Dermis blood vessel endothelial cell (primary cell): Measurements from ENCODE around the gene SPATA18. TPM values are rescaled to one million over a fixed set of nuclear protein-coding genes. Genes with fewer than 3 reads are reported as not detected.

Source experiments
- DNase-seq: peaks from one replicate; pipeline ENCODE4 v3.0.0; 2010
- total RNA-seq: library from RNA; depleted of rRNA; stranded (reverse); fragments of >200 nt; gene quantifications from 2 replicates; pipeline ENCODE4 v1.2.3, GENCODE V29; 2014

The SPATA18 gene
- total RNA-seq: 4.3 and 4.6 TPM in 2 replicates

GRCh38 chr4:52051213-52051614 lies at the start of gene SPATA18:
Gene SPATA18, plus strand, starts transcription at chr4:52051304. Its CDS starts 401 bp downstream, at chr4:52051705.
- peak; percentile 39 for DNase-seq

DNA sequence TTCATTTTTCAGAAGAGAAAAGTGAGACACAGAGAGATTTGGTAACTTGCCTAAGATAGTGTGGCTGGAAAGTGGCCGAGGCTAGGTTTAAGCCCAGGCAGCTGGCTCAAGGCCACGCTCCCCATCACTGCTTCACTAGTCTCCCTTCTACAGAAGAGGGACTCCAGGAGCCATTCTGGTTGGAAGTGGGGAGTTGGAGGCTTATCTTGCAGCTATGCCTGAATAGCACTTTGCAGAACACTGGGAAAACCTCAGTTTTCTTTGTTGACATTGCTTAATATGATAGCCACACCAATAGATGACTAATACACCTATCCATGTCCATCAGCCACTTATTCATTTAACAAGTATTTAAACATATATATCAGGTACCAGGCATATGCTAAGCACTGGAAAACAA lies 49.5 kb upstream of the SPATA18 start:
- no peak for DNase-seq

DNA sequence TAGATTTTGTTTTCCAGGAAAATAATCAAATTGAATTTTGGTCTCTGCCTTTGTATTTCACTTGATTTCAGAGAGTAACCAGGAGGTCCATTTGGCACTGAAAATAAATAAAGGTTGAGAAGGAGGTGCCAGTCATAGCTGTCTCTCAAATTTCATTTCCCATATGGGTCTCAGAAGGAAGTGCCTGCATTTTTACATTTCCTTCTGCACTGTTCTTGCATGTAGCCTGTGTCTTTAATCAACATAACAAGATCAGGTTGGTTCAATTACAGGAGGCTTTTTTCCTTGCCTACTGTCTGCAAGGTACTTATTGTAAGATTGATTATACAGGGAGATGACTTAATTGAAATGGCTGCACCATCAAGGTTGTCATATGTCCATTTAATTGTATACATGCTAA lies 46.7 kb upstream of the SPATA18 start:
- no peak for DNase-seq

DNA sequence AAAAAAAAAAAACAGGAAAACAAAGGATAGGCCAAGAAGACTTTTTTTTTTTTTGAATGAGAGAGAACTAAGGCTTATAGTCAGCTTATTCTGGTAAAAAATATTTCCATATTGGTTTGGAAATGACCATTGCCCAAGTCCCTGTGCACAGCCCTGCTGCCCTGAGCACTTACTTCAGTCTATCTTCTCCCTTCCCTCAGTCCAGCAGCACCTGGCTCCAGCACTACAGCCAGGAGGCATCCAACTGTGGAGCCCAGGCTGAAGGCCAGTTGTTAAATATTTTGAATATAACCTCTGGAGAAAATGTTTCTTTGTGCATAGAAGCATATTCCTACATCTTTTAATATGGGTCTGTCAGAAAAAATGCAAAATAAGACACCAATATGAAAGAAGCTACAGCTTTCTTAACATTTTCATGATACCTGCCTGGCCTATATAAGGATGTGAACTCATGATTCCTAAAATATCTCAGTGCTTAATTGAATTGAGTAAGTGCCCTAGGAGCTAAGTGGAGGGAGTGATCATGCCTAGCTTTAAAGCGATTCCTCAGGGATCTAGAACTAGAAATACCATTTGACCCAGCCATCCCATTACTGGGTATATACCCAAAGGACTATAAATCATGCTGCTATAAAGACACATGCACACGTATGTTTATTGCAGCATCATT lies 45.4 kb upstream of the SPATA18 start:
- DNase-seq: no peak

- DNase-seq: no peak
Observed at GRCh38 chr4:52006887-52007286, 44.2 kb upstream of the SPATA18 start.

GRCh38 chr4:52010986-52011385 lies 40.1 kb upstream of the SPATA18 start:
- no peak for DNase-seq

DNA sequence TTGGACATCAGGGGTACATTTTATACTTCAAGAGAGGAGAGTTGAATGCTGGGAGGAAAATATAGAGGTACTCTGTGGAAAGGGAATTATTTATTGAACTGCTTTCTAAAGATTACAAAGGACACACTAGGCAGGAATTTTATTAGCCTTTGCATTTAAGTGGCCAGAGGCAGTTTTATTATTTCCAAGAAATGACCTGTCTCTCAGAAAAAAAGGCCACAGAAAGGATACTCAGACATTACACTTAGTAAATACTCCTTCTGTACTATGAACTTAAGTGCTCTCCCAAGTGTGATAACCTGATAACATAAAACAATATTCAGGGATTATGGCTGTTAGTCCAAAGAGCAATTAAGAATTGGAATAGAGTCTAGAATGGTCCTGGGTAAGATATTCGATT lies 38.5 kb upstream of the SPATA18 start:
- no peak for DNase-seq

DNA sequence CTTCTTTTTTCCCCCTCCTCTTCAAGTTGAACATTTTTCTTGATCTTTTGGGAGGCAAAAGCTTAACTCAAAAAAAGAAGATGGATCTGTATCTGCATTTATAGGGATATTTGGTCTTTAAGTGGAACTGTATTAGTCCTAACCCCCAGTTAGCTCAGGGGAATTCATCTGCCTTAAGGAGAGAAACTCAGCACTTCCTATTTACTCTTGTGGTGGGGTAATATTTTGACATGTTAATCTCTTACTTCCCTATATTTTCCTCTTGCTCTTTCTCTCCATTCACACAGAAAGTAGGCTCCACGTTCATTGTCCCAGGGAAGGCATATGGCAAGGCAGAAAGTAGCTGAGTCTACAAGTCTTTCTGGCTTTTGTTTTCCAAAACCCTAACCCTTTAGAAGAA lies 36.2 kb upstream of the SPATA18 start:
- no peak for DNase-seq

DNA sequence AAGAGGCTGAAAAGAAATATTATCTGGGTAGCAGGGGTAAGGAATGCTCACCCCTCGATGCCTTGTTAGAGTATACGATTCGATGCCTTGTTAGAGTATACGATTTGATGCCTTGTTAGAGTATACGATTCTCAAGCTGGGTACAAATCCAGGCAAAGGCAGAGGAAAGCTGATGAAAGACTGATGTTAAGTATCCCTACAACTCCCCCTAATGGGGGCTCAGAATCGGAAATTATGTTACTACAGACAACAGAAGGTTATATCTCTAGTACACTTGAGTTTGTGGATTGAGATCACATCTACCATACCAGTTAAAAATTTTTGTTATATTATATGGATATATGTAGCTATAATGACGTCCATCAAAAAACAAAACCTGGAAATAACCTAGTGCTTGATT lies 35.7 kb upstream of the SPATA18 start:
- peak; percentile 33 for DNase-seq

DNA sequence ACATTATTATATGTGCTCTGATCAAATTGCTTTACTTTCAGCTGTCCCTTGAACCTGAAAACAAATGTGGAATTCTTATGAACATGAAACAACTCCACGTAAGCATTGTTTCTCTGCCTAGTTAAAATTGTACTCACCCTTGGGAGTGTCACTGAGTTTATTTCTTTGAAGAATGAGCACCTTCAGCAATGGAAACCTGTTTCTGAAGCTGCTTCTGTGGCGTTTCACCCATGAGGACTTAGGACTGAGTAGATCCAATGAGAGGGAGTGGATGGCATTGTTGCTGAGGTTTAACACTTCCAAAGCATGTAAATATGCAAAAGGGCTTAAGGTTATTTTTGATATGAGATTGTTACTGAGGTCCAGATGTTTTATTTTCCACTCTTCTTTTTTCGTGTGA lies 34.1 kb upstream of the SPATA18 start:
- no peak for DNase-seq

GRCh38 chr4:52017814-52018213 lies 33.3 kb upstream of the SPATA18 start:
- DNase-seq: no peak

- DNase-seq: no peak
Observed at GRCh38 chr4:52019936-52020657, 31.0 kb upstream of the SPATA18 start, which contains the start of gene LRRC66. Gene LRRC66, minus strand, starts transcription at chr4:52020363. Its CDS starts 2,750 bp downstream, at chr4:52017613.

- no peak for DNase-seq
Observed at GRCh38 chr4:52028970-52029369, 22.1 kb upstream of the SPATA18 start.

- DNase-seq: no peak
Observed at GRCh38 chr4:52032005-52032404, 19.1 kb upstream of the SPATA18 start.

DNA sequence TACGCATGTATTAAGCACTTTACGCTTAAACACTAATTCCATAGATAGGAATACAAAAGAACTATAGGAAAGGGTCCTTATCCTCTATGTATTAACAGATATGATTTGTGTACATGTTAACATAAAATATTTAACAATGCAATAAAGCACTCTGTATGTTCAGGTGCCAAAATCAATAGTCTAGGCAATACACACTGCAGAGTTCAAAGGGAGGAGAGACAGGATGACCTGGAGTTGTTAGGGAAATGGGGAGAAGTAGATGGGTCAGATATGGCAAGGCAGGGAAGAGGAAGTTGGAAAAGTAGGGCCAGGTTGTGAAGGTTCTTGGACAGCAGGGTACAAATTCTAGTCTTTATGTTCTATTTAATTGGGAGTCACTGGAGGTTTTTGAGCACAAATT lies 15.9 kb upstream of the SPATA18 start:
- no peak for DNase-seq

- DNase-seq: no peak
Observed at GRCh38 chr4:52036886-52037530, 14.1 kb upstream of the SPATA18 start.

GRCh38 chr4:52037689-52038102 lies 13.4 kb upstream of the SPATA18 start:
- DNase-seq: peak; percentile 26

DNA sequence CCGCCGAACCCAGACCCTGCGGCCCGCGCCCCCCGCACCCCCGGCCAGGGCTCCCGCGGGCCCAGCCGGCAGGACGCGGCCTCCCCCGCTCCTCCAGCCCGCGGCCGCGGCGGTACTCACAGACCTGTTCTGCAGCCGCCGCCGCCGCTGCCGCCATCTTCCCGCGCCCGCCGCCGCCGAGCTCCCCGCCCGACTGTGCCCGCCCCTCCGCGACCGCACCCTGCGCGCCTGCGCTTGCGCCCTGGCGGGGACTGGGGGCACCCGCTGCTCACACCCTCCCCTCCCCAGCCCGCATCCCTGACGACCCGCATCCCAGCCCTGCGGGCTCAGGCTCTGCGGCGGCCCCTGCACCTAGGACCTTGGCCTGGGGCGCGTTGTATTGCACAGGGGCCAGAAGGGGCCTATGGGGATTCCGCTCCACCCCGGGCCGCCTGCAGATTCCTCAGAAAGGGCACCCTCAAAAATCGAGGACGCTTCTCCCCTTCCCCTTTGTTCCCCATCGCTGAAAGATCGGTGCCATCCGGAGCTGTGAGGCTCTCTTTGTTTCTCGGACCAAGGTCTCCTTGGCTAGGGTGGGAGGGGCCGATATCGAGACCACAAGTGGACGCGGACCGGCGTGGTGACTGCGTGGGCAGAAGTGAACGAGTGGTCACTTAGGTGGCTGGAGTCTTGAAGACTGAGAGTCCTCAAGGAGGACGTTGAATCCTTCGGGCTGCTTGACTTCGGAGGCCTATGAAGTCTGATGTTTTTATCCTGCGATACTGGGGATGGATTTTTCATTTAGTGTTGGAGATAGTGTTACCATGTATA lies 12.8 kb upstream of the SPATA18 start, which contains the start of gene SGCB:
Gene SGCB (minus strand): TSS at position 197 of the 810 bp plus-strand sequence. CDS start 40 bp downstream, at position 157.
- peak; percentile 67 for DNase-seq

DNA sequence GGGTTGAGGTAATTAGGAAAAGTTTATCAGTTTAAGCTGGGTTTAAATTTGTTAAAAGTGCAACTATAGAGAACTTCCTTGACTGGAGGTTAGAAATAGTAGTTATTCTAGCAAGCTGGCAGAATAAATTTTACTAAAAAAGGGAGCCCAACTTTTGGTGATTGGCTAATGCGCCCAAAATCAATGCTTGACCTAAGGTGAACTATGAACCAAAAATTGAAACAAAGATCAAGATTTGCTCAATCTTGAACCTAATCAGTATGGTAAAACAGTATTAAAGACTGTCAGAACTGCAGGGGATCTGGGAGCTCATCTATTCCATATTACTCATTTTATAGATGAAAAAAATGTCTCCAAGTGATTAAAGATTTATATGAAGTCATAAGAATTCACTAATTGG lies 6.1 kb upstream of the SPATA18 start:
- DNase-seq: no peak

GRCh38 chr4:52049266-52049665 lies 1.8 kb upstream of the SPATA18 start:
- DNase-seq: no peak

DNA sequence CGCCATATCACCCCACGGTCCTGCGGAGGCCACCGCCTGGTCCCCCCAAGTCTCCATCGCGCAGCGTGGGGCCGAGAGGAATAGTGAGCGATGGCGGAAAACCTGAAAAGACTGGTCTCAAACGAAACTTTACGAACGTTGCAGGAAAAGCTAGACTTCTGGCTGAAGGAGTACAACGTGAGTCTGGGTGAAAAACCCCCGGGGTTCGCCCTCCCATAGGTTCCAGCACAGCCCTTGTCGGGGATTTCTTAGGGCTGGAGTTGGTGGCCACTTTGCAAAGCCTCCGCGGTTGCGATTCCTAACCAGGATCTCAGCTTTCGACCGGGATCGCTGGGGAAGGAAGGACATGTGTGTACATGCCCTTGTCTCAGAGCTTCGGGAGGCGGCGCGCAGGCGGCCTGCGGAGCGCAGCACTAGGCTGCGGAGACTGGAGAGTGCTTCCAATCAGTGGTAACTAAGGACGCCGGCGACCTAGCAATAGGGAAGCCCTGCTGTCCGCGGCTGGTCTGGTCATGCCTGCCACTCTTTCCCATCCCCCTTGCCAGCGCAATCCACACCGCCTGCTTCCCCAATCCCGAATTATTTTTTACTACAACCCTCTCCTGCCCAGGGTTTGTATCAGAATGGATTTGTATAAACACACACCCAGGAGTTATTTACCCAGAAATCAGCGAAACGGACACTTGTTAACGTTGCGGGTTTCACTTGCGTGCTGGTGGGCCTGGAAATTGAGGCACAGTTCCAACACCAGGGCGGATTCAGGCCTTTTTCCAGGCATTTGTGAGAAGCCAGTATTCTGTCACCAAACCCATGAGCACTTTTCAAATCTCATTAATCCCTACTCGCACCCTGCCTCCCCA lies 741 bp downstream of the SPATA18 start:
- peak; percentile 94 for DNase-seq

GRCh38 chr4:52052475-52052780 lies 1.3 kb downstream of the SPATA18 start:
- DNase-seq: peak; percentile 43
